HG03103 (cell line): Measurements from ENCODE around the gene MYO16.

Experiments used
- ATAC-seq: cut with Tn5 transposase; IDR thresholded peaks from one replicate; pipeline ENCODE4 v1.9.1; 2021; ENCODE audit warnings: low read depth; ENCODE audit not compliant: unreplicated experiment

MYO16 gene

GRCh38 chr13:109140479-109141349 lies 511.3 kb downstream of the MYO16 start:
- ATAC-seq: no peak

- no peak for ATAC-seq
Observed at GRCh38 chr13:109141706-109142105, 512.3 kb downstream of the MYO16 start.

- ATAC-seq: peak; percentile 8
Observed at GRCh38 chr13:109144693-109145437, 515.5 kb downstream of the MYO16 start.

- peak; percentile 83 for ATAC-seq
Observed at GRCh38 chr13:109145631-109146030, 516.2 kb downstream of the MYO16 start.

- no peak for ATAC-seq
Observed at GRCh38 chr13:109146393-109146792, 517.0 kb downstream of the MYO16 start.

- ATAC-seq: no peak
Observed at GRCh38 chr13:109146912-109147647, 517.7 kb downstream of the MYO16 start.

DNA sequence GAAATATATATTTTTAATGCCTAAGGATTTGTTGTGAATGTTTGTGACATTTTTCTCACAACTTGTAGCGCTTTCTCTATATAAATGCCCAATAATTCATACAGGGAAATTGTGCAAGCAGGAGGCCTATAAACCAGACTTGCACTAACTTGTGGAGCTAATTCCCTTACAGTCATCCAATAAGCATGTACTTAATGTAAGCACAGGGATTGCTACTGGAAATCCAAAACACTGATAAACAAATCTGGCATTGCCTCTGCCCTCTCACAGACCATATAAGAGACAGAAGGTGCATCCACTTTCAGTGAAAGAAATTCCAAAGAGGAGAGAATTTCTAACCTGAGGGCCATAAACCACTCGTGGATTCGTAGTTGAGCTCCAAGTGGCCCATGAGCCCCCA lies 518.8 kb downstream of the MYO16 start:
- ATAC-seq: no peak

DNA sequence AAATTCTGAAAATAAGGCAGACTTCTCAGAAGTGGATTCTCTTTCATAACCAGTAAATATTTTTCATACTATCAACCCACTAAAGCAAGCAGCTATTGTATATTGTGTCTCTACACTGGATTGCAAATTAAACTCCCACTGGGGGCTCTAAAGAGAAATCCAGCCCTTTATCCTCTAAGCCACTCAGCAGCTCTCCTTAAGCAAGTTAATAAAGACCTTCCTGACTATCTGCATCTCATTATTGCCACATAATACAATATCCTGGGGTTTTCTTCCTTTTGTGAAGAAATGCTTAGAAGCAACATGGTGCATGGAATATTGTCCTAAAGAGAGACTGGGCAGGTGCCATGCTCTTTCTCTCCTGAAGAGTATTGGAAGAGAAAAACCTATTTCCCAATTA lies 521.3 kb downstream of the MYO16 start:
- ATAC-seq: no peak

- no peak for ATAC-seq
Observed at GRCh38 chr13:109151255-109151654, 521.8 kb downstream of the MYO16 start.

DNA sequence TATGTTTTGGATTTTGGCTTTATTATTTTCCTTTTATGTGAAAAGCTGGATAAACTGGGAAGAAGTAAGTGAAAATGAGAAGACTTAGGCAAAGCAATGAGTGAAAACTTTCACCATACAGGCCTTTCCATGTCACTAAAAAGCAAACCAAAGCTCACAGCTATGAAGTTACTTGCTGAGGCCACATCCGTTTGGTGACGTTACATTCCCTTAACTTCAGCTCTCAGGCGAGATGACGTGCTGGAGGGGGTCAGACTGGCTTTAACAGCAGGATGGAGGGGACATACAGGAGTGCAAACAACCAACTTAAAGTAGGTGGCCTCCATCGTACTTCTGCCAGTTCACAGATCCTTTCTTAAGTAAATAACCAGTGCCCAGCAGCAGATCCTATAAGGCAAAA lies 522.3 kb downstream of the MYO16 start:
- ATAC-seq: no peak

DNA sequence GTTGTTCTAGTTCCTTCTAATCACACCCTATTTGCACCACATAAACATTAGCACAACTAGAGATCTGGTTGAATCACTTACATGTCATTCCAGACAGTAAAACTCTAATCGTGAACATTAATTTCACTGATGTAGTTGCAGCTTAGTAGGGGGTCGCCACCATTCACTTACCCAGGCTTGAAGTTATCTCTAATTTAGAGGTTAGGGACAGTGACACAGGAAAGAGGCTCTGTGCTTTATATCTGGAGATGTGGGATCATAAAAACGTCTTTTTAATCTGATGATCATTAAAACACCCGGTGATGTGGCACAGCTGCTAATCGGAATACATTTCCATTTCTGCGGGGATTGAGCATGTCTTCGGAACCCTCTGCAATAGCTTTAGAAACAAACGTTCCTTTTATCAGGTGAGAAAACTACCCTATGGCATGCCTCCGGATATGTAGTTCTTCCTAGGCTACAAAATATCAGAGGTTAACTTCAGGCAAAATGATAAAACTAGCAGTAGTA lies 523.0 kb downstream of the MYO16 start:
- ATAC-seq: no peak

GRCh38 chr13:109152941-109153340 lies 523.5 kb downstream of the MYO16 start:
- no peak for ATAC-seq

GRCh38 chr13:109154146-109154545 lies 524.7 kb downstream of the MYO16 start:
- ATAC-seq: no peak

GRCh38 chr13:109154546-109154945 lies 525.1 kb downstream of the MYO16 start:
- ATAC-seq: no peak

DNA sequence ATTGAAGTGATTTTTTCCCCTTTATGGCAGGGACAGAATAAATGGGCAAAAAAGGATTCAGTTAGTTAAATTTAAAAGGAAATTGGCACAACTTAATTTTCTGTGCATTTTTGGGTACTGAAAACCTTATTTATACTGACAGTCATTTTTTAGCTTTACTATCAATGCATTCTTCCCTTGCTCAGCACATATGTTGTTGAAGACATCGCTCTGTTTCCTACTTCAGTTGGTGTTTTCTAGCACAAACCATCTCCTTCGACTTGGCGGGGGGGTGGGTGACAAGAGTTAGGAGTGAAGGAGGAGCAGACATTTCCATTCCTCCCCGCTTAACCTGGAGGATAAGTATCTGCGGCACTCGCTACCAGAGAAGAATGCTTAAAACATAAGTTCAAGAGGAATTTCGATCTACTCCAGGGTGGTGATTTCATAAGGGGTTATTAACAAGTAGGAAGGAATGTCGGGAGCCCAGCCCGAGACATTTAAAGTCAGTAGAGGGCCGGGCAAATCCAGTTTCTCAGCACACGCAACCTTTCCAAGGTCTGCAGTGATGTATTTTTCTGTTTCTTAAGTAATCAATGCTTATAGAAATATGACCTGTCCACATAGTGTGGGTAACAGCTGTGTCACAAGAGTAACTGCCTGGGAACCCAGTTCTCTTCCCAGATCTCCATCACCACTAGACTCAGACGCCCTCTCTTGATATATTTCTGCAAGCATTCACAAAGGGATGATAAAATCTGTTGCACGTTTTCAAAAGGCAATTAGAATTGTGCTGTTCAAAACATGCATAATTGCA lies 525.8 kb downstream of the MYO16 start:
- no peak for ATAC-seq

DNA sequence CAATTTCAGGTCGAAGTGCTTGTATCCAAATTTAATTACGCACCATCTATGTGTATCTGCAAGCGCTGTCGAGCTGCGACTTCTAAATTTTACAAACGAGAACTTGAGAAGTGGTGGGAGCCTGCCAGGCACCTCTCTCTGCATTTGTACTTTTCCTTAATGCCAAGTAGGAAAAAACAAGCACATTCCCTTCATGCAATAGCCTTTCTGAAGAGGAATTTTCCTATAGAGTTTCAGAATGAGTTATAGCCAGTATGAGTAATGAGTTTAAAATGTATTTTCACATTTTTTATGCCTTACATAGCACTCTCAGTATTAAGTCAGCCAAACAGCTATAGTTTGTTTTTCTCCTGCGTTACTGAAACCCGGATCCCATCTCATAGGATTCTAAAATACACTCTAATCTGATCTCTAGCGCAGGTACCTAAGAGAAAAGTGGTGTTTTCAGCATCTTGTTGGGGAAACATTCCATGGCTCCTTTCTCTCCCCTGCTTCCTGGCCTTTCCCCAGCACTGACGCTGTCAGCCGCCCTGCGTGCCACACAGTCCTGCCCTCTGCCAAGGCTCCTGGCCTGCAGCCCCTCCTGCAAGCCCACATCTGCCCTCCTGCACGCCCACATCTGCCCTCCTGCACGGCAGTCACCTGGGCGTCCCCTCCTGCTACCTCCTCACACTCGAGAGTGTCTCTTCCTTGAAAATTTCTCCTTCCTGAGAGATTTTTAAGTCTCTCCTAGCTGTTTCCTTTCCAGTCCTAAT lies 526.9 kb downstream of the MYO16 start:
- no peak for ATAC-seq

- ATAC-seq: no peak
Observed at GRCh38 chr13:109157275-109157674, 527.9 kb downstream of the MYO16 start.

DNA sequence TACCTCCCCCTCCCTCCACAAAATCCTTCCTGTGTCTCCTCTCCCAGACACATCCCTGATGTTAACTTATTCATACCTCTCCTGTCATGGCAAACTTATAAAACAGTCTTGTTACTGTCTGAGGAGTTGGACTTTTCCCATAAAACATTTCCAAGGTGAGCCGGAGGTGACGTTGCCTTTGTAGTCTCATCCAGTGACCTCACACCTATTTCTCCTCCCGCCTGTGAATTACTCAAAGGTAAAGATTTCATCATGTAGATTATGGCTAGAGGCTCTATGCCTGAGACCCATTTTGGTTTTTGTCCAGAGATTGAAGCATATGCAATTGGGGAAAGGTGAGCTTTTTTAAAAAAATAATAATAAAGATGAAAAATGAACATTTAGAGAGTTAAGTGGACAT lies 529.0 kb downstream of the MYO16 start:
- no peak for ATAC-seq

DNA sequence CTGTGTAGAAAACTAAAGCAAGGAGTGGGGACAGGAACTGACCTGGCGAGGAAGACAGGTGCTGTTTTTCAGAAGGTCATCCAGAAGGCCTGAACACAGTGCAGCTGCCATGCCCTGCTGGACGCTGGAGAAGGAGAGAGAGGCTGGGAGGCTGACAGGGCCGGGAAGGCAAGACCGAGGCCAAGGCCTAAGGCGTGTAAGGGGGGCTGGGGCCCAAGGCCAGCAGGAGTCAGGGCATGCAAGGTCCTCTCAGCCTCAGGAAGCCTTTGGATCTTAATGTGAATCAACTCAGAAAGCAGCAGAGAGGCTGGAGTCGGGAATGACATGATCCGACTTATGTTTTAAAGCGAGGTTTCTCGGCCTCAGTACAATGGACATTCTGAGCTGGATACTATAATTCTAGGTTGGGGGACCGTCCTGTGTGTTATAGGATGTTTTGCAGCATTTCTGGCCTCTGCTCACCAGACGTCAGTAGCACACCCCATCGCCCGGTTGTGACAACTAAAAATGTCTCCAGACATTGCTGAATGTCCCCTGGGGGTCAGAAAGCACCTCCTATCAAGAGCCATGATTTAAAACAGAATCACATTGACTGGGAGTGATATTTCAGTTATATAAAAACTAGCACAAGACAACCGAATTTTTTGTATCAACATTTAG lies 530.4 kb downstream of the MYO16 start:
- ATAC-seq: no peak
